LNCaP clone FGC (cell line): ENCODE data around the gene ZNF608.

Experiments used
- DNase-seq: peaks from one replicate; pipeline ENCODE4 v3.0.0-alpha.2; 2011; ENCODE audit warnings: low read depth
- H3K4me3 ChIP-seq: 2 replicates; pipeline ENCODE4 v1.5.1; 2011; ENCODE audit warnings: mild to moderate bottlenecking, low read depth, low read length, control low read depth
- CTCF ChIP-seq: IDR thresholded peaks from 2 replicates; pipeline ENCODE4 v1.5.1; 2012; ENCODE audit warnings: mild to moderate bottlenecking; ENCODE audit not compliant: control insufficient read depth, insufficient read depth; ENCODE audit errors: extremely low read depth

Gene ZNF608

GRCh38 chr5:124746916-124747790, 714 bp upstream of the ZNF608 start:
- no peak for TF ChIP-seq CTCF
- H3K4me3 ChIP-seq, result peak overlapping the region; percentile 61
- peak; percentile 85 for DNase-seq

GRCh38 chr5:124745007-124745927, 1.2 kb downstream of the ZNF608 start:
- no peak for TF ChIP-seq CTCF
- DNase-seq, result no peak
- H3K4me3 ChIP-seq, result peak overlapping the region; percentile 61

GRCh38 chr5:124744170-124744971, 2.1 kb downstream of the ZNF608 start:
- no peak for DNase-seq
- no peak for TF ChIP-seq CTCF
- no peak overlapping the region for H3K4me3 ChIP-seq

- DNase-seq, result no peak
- TF ChIP-seq CTCF, result no peak
- no peak overlapping the region for H3K4me3 ChIP-seq
These were observed 2.8 kb downstream of the ZNF608 start for GRCh38 chr5:124743602-124744169.

GRCh38 chr5:124742983-124743601, 3.3 kb downstream of the ZNF608 start:
- no peak for TF ChIP-seq CTCF
- DNase-seq, result no peak
- no peak overlapping the region for H3K4me3 ChIP-seq

- TF ChIP-seq CTCF, result no peak
- no peak overlapping the region for H3K4me3 ChIP-seq
- no peak for DNase-seq
These were observed 3.9 kb downstream of the ZNF608 start for GRCh38 chr5:124742521-124742920.
